ENCODE results near the gene CLRN3.

DNA sequence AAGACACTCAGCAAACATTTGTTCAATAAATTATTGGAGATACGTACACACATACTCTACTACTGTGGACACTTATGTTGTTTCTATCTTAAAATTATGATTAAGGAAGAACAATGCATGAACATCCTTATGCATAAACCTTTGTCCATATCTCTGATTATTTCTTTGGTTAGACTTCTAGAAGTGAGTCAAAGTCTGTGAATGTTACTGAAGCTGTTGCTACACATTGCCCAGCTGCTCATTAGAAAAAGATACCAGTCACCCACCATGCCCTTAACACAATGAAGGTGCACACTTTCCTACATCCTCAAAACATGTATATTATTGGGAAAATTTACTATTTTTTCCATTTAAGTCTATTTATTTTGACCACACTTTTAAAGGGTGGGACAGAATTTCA lies 1.4 kb upstream of the CLRN3 start:
- TF ChIP-seq, protein P1, sequence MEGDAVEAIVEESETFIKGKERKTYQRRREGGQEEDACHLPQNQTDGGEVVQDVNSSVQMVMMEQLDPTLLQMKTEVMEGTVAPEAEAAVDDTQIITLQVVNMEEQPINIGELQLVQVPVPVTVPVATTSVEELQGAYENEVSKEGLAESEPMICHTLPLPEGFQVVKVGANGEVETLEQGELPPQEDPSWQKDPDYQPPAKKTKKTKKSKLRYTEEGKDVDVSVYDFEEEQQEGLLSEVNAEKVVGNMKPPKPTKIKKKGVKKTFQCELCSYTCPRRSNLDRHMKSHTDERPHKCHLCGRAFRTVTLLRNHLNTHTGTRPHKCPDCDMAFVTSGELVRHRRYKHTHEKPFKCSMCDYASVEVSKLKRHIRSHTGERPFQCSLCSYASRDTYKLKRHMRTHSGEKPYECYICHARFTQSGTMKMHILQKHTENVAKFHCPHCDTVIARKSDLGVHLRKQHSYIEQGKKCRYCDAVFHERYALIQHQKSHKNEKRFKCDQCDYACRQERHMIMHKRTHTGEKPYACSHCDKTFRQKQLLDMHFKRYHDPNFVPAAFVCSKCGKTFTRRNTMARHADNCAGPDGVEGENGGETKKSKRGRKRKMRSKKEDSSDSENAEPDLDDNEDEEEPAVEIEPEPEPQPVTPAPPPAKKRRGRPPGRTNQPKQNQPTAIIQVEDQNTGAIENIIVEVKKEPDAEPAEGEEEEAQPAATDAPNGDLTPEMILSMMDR (IDR thresholded peaks at IDR 0.05; ENCODE audit: poor library complexity): no peak
- TF ChIP-seq EZH2phosphoT487 (IDR thresholded peaks at IDR 0.05; ENCODE audit: low read depth, severe bottlenecking, unreplicated experiment): no peak
